Heart left ventricle (tissue), 13 donors: ENCODE results near the gene KCNG2.

Experiments
- CTCF ChIP-seq, 12 donors: fragments of 200-600 bp; sonication (generic) in 4 of 12; IDR thresholded peaks; one replicate each; pipeline versions ENCODE4 v1.5.0 to v1.8.0; 2018 to 2022; ENCODE audit warnings: antibody characterized with exemption in 12 of 12, mild to moderate bottlenecking in 5 of 12
- POLR2A ChIP-seq, 2 donors: fragments of 450-650 bp; IDR thresholded peaks; one replicate each; pipeline ENCODE4 v1.6.1; 2017; ENCODE audit warnings: antibody characterized with exemption in 2 of 2, mild to moderate bottlenecking in 2 of 2, moderate library complexity in 2 of 2
- donor health status: ischemic (EF 13 %, LVEDD 7.1; RV severe dilation, severe dysfunction).
- donor health status: DM: no; HTN: yes; CAD: no.
- donor health status: DM: no; HTN: no; CAD: no.
- donor health status: ischemic (EF 25% LVEDD 6.9; RV normal size, moderate dysfunction).
- donor health status: ischemic (EF 25% LVEDD 5.7; RV mildly dilated, moderate dysfunction).
- donor health status: ischemic (EF 35%, LVEDD 5.7; RV mildly dilated, moderate dysfunction).
- donor health status: nonischemic (EF 11% LVEDD 7.7; RV severe dilation, severe dysfunction).
- donor health status: DM: yes; HTN: yes; CAD: no.
- donor health status: PGD.
- donor health status: ischemic (EF 29% LVEDD 5.4; RV normal size, mild dysfunction).
- donor health status: nonischemic (EF 23%, LVEDD 6.1; RV moderate dilation, normal function).

- TF ChIP-seq CTCF (IDR thresholded peaks at IDR 0.05) (no peak), POLR2A (IDR thresholded peaks at IDR 0.05) (no peak)
Observed at GRCh38 chr18:79851950-79852349, 54.2 kb downstream of the KCNG2 start.
